HG02642 (cell line): ENCODE data around the gene FBXO38.
A peak's percentile ranks its signal among the peaks of the same experiment; 100 is the strongest.

ENCODE experiments used
- ATAC-seq: cut with Tn5 transposase; IDR thresholded peaks from one replicate; pipeline ENCODE4 v1.9.1; 2021; ENCODE audit warnings: mild to moderate bottlenecking; ENCODE audit not compliant: unreplicated experiment, poor library complexity

Gene FBXO38

DNA sequence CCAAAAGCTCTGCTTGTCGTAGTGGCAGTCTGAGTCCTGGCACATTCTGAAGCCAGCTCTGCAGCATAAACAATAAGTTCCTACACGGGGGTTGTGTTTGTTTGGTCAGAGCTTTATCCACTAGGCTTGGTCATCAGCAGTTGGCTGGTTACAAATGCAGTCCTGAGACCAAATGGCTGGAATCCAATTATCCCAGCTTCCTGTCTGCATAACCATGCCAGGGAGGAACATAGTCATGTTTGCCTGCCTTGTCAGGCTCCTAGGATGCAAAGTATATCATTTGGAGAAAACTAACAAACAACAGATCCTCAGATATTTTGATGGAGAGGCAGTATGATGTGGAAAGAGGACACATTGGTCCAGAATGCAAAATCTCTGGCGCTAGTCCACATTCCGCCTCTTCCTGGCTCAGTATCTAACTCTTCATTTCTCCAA is 85.8 kb downstream of the FBXO38 start:
- no peak for ATAC-seq

GRCh38 chr5:148471379-148471778 is 87.6 kb downstream of the FBXO38 start:
- ATAC-seq: no peak

GRCh38 chr5:148474025-148474511 is 90.3 kb downstream of the FBXO38 start:
- no peak for ATAC-seq

- ATAC-seq: no peak
These were observed 92.5 kb downstream of the FBXO38 start for GRCh38 chr5:148476302-148476701.

DNA sequence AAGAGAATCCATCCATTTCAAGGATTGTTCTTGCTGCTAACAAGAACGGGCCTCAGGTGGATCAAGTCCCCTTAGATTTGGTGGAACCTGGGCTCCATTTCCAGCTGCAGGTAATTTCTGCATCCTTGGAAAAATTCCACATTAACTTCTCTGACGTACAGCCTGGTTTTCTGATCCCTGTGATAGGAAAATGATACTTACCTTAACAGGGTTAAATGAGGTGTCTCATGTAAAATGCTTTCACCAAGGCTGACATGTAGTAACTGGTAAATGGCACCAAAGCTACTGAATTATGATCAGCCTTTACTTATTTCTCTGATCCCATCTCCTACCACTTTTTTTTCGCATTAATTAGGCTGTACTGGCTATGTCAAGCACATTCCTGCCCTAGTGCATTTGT is 93.7 kb downstream of the FBXO38 start:
- no peak for ATAC-seq

GRCh38 chr5:148482196-148482595 is 98.4 kb downstream of the FBXO38 start:
- no peak for ATAC-seq

GRCh38 chr5:148482697-148483462 is 99.1 kb downstream of the FBXO38 start:
- peak; percentile 89 for ATAC-seq

GRCh38 chr5:148483750-148484149 is 100.0 kb downstream of the FBXO38 start:
- ATAC-seq: no peak

GRCh38 chr5:148484651-148485050 is 100.9 kb downstream of the FBXO38 start:
- no peak for ATAC-seq

- ATAC-seq: no peak
These were observed 102.7 kb downstream of the FBXO38 start for GRCh38 chr5:148486456-148486855.

- ATAC-seq: no peak
These were observed 105.0 kb downstream of the FBXO38 start for GRCh38 chr5:148488757-148489156.

GRCh38 chr5:148491015-148491792 is 107.4 kb downstream of the FBXO38 start:
- ATAC-seq: no peak

GRCh38 chr5:148491793-148492184 is 108.0 kb downstream of the FBXO38 start:
- ATAC-seq: no peak

DNA sequence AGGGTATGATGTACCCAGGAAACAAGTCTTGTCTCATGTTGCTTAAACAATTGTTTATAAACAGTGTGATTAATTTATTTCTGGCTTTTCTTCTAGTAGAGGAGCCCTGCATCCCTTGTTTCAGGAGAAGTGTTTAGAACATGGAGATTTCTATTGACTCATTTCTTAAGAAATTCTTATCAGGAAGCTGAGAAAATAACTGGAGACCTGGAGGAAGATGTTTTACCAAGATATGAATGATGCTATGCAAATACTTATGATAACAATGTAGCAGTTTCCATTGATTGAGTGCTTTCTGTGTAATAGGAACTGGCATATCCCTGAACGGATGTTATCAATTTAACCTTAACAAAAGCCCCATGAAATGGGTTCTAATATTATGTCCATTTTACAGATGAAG is 108.6 kb downstream of the FBXO38 start:
- ATAC-seq: no peak
